H1 (cell line): ENCODE data around the gene GAMT. TPM values are rescaled to one million over a fixed set of nuclear protein-coding genes. Genes with fewer than 3 reads are reported as not detected.

Source experiments
- ASH2L ChIP-seq: fragments of 200-600, 300-600 bp; sonication (generic); IDR thresholded peaks from one replicate; pipeline ENCODE4 v1.7.1; 2017; ENCODE audit warnings: low read length
- EGR1 ChIP-seq: IDR thresholded peaks from 2 replicates; pipeline ENCODE4 v1.6.1; 2011; ENCODE audit warnings: low read depth, low read length, borderline replicate concordance
- HDAC6 ChIP-seq: IDR thresholded peaks from one replicate; pipeline ENCODE4 v1.7.1; 2012; ENCODE audit warnings: low read depth, mild to moderate bottlenecking, inconsistent platforms, low read length, moderate library complexity
- KDM1A ChIP-seq: fragments of 200-600, 300-600 bp; sonication (generic); IDR thresholded peaks from 2 replicates; pipeline ENCODE4 v1.7.1; 2016; ENCODE audit warnings: mild to moderate bottlenecking, low read length, borderline replicate concordance
- MAFK ChIP-seq: IDR thresholded peaks from 2 replicates; pipeline ENCODE4 v1.6.1; 2012; ENCODE audit warnings: low read depth, mild to moderate bottlenecking, improper control_type of control experiment, low read length
- NRF1 ChIP-seq: IDR thresholded peaks from 2 replicates; pipeline ENCODE4 v1.6.1; 2011; ENCODE audit warnings: mild to moderate bottlenecking, low read depth, low read length, improper control_type of control experiment
- SUZ12 ChIP-seq: fragments of 200-600 bp; sonication (generic); IDR thresholded peaks from 2 replicates; pipeline ENCODE4 v1.6.1; 2012; ENCODE audit warnings: mild to moderate bottlenecking, inconsistent platforms, low read length, moderate library complexity, mixed read lengths
- polyA plus RNA-seq, 7 experiments: library from polyadenylated mRNA; depleted of rRNA in 3 of 7; stranded (reverse) in 5 of 7; unstranded in 2 of 7; fragments of >200 nt in 5 of 7; fragments of 200-250 nt in 2 of 7; gene quantifications; 1 replicate in 5 of 7; 2 replicates in 1 of 7; 4 replicates in 1 of 7; pipeline versions ENCODE4 v1.2.1 to v1.2.3, GENCODE V29; 2011 to 2013; ENCODE audit warnings: missing spikeins in 2 of 7, mixed read lengths in 2 of 7
- total RNA-seq: library from RNA; stranded (reverse); fragmentation: NEBNext Ultra II Directional; extraction: Animal tissue kit (Norgen Biotek cat#: 25700); gene quantifications from 2 replicates; pipeline ENCODE4 v1.2.1, GENCODE V29; 2021

Gene GAMT
- total and polyA plus RNA-seq, 2 of the 8 experiments (the other 6 are each of a cell fraction or from before 2014, with no cell fraction given) = 17.2 to 35.6 TPM

GRCh38 chr19:1427221-1427920 lies 26.0 kb upstream of the GAMT start (continued):
- TF ChIP-seq EGR1 (no peak), SUZ12 (no peak), KDM1A (no peak), NRF1 (no peak), HDAC6 (no peak), MAFK (no peak), ASH2L (no peak)
- TF ChIP-seq, all 59 proteins: peak for 0
